Transverse colon (tissue), 4 donors: ENCODE data around the gene DCP1A. TPM values are rescaled to one million over a fixed set of nuclear protein-coding genes. Genes with fewer than 3 reads are reported as not detected.
A peak's percentile ranks its signal among the peaks of the same experiment; 100 is the strongest.

Source experiments
- DNase-seq: peaks from one replicate; pipeline ENCODE4 v3.0.0-alpha.2; 2019
- H3K27ac ChIP-seq, 4 donors: fragments of 200-600 bp; sonication (generic); 2 replicates each; pipeline ENCODE4 v1.5.1; 2016 to 2018; ENCODE audit warnings: inconsistent platforms in 4 of 4
- H3K27me3 ChIP-seq: fragments of 200-600 bp; sonication (generic); 2 replicates; pipeline ENCODE4 v1.5.1; 2017; ENCODE audit warnings: inconsistent platforms
- H3K36me3 ChIP-seq, 4 donors: fragments of 200-600 bp; sonication (generic); 2 replicates each; pipeline ENCODE4 v1.5.1; 2017 to 2019; ENCODE audit warnings: inconsistent platforms in 4 of 4
- H3K4me1 ChIP-seq, 4 donors: fragments of 200-600 bp; sonication (generic); 2 replicates each; pipeline ENCODE4 v1.5.1; 2017 to 2020; ENCODE audit warnings: inconsistent platforms in 4 of 4
- H3K4me3 ChIP-seq, 4 donors: fragments of 200-600 bp; sonication (generic); 1 replicate in 1 of 4; 2 replicates in 3 of 4; pipeline versions ENCODE4 v1.5.1 to v1.6.1; 2017 to 2019; ENCODE audit warnings: inconsistent platforms in 4 of 4
- H3K9me3 ChIP-seq, 2 donors: fragments of 200-600 bp; sonication (generic); 2 replicates each; pipeline ENCODE4 v1.5.1; 2017 to 2019; ENCODE audit warnings: inconsistent platforms in 2 of 2
- EP300 ChIP-seq: sonication (generic); formaldehyde crosslinking; IDR thresholded peaks from one replicate; pipeline ENCODE4 v1.6.1; 2017; ENCODE audit warnings: antibody characterized with exemption, low read depth
- POLR2A ChIP-seq: fragments of 450-650 bp; IDR thresholded peaks from one replicate; pipeline ENCODE4 v1.6.1; 2016; ENCODE audit warnings: antibody characterized with exemption, mild to moderate bottlenecking, moderate library complexity
- POLR2AphosphoS5 ChIP-seq, 3 donors: sonication (generic); formaldehyde crosslinking; IDR thresholded peaks; one replicate each; pipeline ENCODE4 v1.6.1; 2016; ENCODE audit warnings: antibody characterized with exemption in 3 of 3
- WGBS, 2 donors: methylation state at CpG; one replicate each; pipeline ENCODE4 v1.1.5; 2018; ENCODE audit warnings: low coverage in 1 of 2; 5-methylcytosine and 5-hydroxymethylcytosine counted together
- in situ Hi-C, 4 donors: fragments of 200-750 bp; cut with MboI; loops; one replicate each; pipeline versions ENCODE4 v1.15.0 to v1.15.1; 2017; ENCODE audit warnings: low sequenced_read_pairs in 3 of 4, low pct_ligation_motif_present in 1 of 4, low pct_unique_long_range_greater_than_20kb in 1 of 4
- intact Hi-C: fragments of 100-400 bp; cut with DNase I; formaldehyde crosslinking; loops from one replicate; pipeline ENCODE4 v1.15.1; 2023; ENCODE audit warnings: low total_unique reads
- total RNA-seq, 4 donors: library from RNA; depleted of rRNA; stranded (reverse); fragments of >200 nt; gene quantifications; one replicate each; pipeline ENCODE4 v1.1.0, GENCODE V29; 2016
- TF ChIP-seq, protein P1 (sequence below), 5 experiments: fragments of 200-600 bp in 3 of 5; fragments of 450-650 bp in 2 of 5; sonication (generic) in 3 of 5; IDR thresholded peaks; 1 replicate in 2 of 5; 2 replicates in 3 of 5; pipeline ENCODE4 v1.5.1; 2016 to 2017; ENCODE audit warnings: antibody characterized with exemption in 5 of 5, inconsistent platforms in 3 of 5, mild to moderate bottlenecking in 2 of 5, moderate library complexity in 1 of 5

Gene DCP1A
- total RNA-seq, 4 donors from 2014 or later: 11.6 to 22.4 (median 17.2) TPM

DNA sequence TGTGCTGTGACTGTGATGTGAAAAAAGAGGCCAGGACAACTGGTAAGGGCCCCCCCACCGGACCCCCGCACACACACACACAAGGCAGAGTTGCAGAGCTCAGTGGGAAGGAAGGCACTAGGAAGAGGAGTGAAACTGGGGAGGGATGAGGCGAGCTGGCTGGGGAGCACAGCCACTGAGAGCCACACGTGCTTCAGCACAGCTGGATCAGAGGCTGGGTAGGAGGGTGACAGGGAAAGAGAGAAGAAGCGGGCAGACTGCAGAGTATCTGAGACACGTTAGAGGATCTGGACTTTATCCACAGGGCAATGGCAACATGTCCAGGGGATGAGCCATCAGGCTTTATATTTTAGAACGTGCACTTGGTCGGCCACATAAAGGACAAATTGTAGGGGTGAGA lies 53.5 kb downstream of the DCP1A start:
- Histone ChIP-seq H3K27ac (no peak overlapping the region), H3K4me1 (no peaks in the 10 kb centered on the region), H3K9me3 (no peaks in the 10 kb centered on the region), H3K36me3 (peaks cover 0 to 15% (median 4%) of the 10 kb centered on the region in 4 donors), H3K27me3 (no peaks in the 10 kb centered on the region), H3K4me3 (no peak overlapping the region)
- DNase-seq: no peak
- WGBS, 2 donors: 74 to 89% methylated on average over 5 to 8 of the region's 8 CpGs
- TF ChIP-seq, protein P1, sequence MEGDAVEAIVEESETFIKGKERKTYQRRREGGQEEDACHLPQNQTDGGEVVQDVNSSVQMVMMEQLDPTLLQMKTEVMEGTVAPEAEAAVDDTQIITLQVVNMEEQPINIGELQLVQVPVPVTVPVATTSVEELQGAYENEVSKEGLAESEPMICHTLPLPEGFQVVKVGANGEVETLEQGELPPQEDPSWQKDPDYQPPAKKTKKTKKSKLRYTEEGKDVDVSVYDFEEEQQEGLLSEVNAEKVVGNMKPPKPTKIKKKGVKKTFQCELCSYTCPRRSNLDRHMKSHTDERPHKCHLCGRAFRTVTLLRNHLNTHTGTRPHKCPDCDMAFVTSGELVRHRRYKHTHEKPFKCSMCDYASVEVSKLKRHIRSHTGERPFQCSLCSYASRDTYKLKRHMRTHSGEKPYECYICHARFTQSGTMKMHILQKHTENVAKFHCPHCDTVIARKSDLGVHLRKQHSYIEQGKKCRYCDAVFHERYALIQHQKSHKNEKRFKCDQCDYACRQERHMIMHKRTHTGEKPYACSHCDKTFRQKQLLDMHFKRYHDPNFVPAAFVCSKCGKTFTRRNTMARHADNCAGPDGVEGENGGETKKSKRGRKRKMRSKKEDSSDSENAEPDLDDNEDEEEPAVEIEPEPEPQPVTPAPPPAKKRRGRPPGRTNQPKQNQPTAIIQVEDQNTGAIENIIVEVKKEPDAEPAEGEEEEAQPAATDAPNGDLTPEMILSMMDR (IDR thresholded peaks at IDR 0.05): no peak
- in situ Hi-C loops (loop anchor here in 2 of 4 donors (10.0 kb wide), 1 partner anchor 421 kb away; no protein-coding TSS in a partner anchor), intact Hi-C loops (no loop called here)

GRCh38 chr3:53288214-53288613 lies 59.1 kb downstream of the DCP1A start:
- Histone ChIP-seq H3K4me3 (no peak overlapping the region), H3K4me1 (peaks cover 0 to 12% (median 4%) of the 10 kb centered on the region in 4 donors), H3K9me3 (no peaks in the 10 kb centered on the region), H3K27me3 (no peaks in the 10 kb centered on the region), H3K27ac (peak overlapping the region in 3 of 4 donors; percentile 50 to 63 (median 54)), H3K36me3 (peaks cover 0 to 35% (median 11%) of the 10 kb centered on the region in 4 donors)
- in situ Hi-C loops (no loop called here), intact Hi-C loops (no loop called here)
- no peak for DNase-seq
- no peak for TF ChIP-seq POLR2AphosphoS5 (IDR thresholded peaks at IDR 0.05)
- TF ChIP-seq POLR2A: no peak
- TF ChIP-seq, protein P1 (IDR thresholded peaks at IDR 0.05): no peak
- no peak for TF ChIP-seq EP300
- 75 to 77% methylated on average over 1 to 4 of the region's 4 CpGs for WGBS, 2 donors

DNA sequence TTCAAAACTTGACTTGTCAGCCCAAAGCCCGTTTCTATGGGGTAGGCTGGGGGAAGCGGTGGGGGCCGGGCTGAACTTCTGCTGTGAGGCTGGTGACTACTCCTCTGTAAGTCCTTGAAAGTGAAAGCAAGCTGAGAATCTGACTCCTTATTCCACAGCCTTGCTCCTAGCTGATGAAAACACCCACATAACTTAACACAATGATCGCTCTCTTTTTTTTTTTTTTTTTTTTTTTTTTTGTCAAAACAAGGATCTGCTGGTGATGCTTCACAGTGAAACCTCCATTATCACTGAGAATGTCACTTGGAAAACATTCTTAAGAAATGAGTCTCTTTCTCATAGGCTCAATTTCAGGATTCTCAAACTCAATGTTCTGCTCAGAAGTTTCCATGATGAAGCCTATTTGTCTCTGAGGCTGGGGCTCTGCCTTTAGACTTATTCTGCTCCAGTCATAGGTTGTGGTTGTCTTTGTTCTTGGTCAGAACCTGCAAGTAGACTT lies 60.2 kb downstream of the DCP1A start:
- intact Hi-C loops (no loop called here), in situ Hi-C loops (no loop called here)
- Histone ChIP-seq H3K36me3 (peaks cover 0 to 29% (median 11%) of the 10 kb centered on the region in 4 donors), H3K27me3 (no peaks in the 10 kb centered on the region), H3K4me1 (peaks cover 0 to 12% (median 4%) of the 10 kb centered on the region in 4 donors), H3K9me3 (no peaks in the 10 kb centered on the region), H3K27ac (peak overlapping the region; percentile 18 to 67 (median 52)), H3K4me3 (no peak overlapping the region)
- 68 to 79% methylated on average over 4 of the region's 4 CpGs for WGBS, 2 donors
- no peak for DNase-seq
- TF ChIP-seq EP300 (no peak), POLR2A (no peak), POLR2AphosphoS5 (IDR thresholded peaks at IDR 0.05) (no peak)
- TF ChIP-seq, protein P1 (IDR thresholded peaks at IDR 0.05): no peak

DNA sequence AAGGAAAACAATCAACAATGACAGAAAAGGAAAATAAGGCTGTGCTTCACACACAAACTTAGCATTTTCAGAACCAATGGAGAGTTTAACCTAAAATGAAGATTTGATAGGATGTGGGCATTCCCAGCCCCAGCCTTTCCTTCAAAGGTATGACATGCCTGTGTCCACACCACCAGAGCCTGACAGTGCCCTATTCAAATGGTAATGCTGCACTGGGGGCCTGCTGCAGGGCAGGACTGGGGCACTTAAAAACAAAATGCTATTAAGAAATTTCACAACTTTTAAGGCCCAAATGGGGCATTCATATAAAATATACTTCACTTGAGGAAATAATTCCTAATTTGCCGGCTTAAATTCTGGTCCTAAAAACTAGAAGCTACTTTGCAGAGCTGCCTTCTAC lies 60.6 kb downstream of the DCP1A start:
- Histone ChIP-seq H3K27me3 (no peaks in the 10 kb centered on the region), H3K27ac (peak overlapping the region; percentile 18 to 67 (median 51)), H3K4me3 (no peak overlapping the region), H3K4me1 (peaks cover 0 to 12% (median 4%) of the 10 kb centered on the region in 4 donors), H3K36me3 (peaks cover 0 to 26% (median 9%) of the 10 kb centered on the region in 4 donors), H3K9me3 (no peaks in the 10 kb centered on the region)
- in situ Hi-C loops: no loop called here
- 85 to 100% methylated on average over 1 of the region's 1 CpG for WGBS, 2 donors
- no peak for TF ChIP-seq POLR2A
- TF ChIP-seq EP300: no peak
- TF ChIP-seq POLR2AphosphoS5 (IDR thresholded peaks at IDR 0.05): no peak
- TF ChIP-seq, protein P1 (IDR thresholded peaks at IDR 0.05): no peak
- intact Hi-C loops: no loop called here
- DNase-seq: no peak
